Ureter (tissue), 1 donor: Measurements from ENCODE around the gene VAV2. TPM values are rescaled to one million over a fixed set of nuclear protein-coding genes. Genes with fewer than 3 reads are reported as not detected.
"Not testable (repeated sequence)": the region's sequence is repeated elsewhere in the genome, so short reads cannot be mapped to it uniquely, and the experiment has no call there.

Experiments used
- DNase-seq: peaks from one replicate; pipeline ENCODE4 v3.0.0-alpha.2; 2020; ENCODE audit warnings: low spot score
- total RNA-seq: library from RNA; stranded (reverse); gene quantifications from one replicate; pipeline ENCODE4 v1.2.4, GENCODE V29; 2023
- donor health status: DM: yes; HTN: yes; CAD: no.

The VAV2 gene
- total RNA-seq, 1 donor from 2014 or later = 38.9 TPM

- DNase-seq = peak; percentile 36
Measured at GRCh38 chr9:133769511-133770075, 222.5 kb downstream of the VAV2 start.

GRCh38 chr9:133768859-133769510 is 223.1 kb downstream of the VAV2 start:
- peak; percentile 39 for DNase-seq

GRCh38 chr9:133768371-133768858 is 223.7 kb downstream of the VAV2 start:
- DNase-seq = no peak

- no peak for DNase-seq
Measured at GRCh38 chr9:133767625-133768024, 224.5 kb downstream of the VAV2 start.

GRCh38 chr9:133767008-133767407 is 225.1 kb downstream of the VAV2 start:
- DNase-seq = no peak

GRCh38 chr9:133766234-133766633 is 225.9 kb downstream of the VAV2 start:
- not testable (repeated sequence) for DNase-seq

- peak; percentile 37 for DNase-seq
Measured at GRCh38 chr9:133763272-133764183, 228.6 kb downstream of the VAV2 start.

- peak; percentile 41 for DNase-seq
Measured at GRCh38 chr9:133762488-133763271, 229.4 kb downstream of the VAV2 start.

- DNase-seq = peak; percentile 29
Measured at GRCh38 chr9:133761641-133762248, 230.4 kb downstream of the VAV2 start.

GRCh38 chr9:133760713-133761290 is 231.3 kb downstream of the VAV2 start:
- peak; percentile 22 for DNase-seq

- DNase-seq = peak; percentile 41
Measured at GRCh38 chr9:133759946-133760345, 232.2 kb downstream of the VAV2 start.

- DNase-seq = peak; percentile 62
Measured at GRCh38 chr9:133759146-133759900, 232.8 kb downstream of the VAV2 start.

GRCh38 chr9:133758228-133758627 is 233.9 kb downstream of the VAV2 start:
- peak; percentile 33 for DNase-seq

- peak; percentile 14 for DNase-seq
Measured at GRCh38 chr9:133754688-133755227, 237.4 kb downstream of the VAV2 start.

- DNase-seq = peak; percentile 24
Measured at GRCh38 chr9:133754187-133754586, 237.9 kb downstream of the VAV2 start.

GRCh38 chr9:133752739-133753446 is 239.2 kb downstream of the VAV2 start:
- DNase-seq = no peak

GRCh38 chr9:133750982-133751649 is 241.0 kb downstream of the VAV2 start:
- DNase-seq = peak; percentile 22

- DNase-seq = no peak
Measured at GRCh38 chr9:133747309-133747708, 244.8 kb downstream of the VAV2 start.
